Epidermal melanocyte (primary cell): Measurements from ENCODE around the gene PKNOX2.

Experiments
- DNase-seq: peaks from one replicate; pipeline ENCODE4 v3.0.0; 2011; ENCODE audit warnings: low spot score; ENCODE audit not compliant: insufficient read length

Gene PKNOX2

DNA sequence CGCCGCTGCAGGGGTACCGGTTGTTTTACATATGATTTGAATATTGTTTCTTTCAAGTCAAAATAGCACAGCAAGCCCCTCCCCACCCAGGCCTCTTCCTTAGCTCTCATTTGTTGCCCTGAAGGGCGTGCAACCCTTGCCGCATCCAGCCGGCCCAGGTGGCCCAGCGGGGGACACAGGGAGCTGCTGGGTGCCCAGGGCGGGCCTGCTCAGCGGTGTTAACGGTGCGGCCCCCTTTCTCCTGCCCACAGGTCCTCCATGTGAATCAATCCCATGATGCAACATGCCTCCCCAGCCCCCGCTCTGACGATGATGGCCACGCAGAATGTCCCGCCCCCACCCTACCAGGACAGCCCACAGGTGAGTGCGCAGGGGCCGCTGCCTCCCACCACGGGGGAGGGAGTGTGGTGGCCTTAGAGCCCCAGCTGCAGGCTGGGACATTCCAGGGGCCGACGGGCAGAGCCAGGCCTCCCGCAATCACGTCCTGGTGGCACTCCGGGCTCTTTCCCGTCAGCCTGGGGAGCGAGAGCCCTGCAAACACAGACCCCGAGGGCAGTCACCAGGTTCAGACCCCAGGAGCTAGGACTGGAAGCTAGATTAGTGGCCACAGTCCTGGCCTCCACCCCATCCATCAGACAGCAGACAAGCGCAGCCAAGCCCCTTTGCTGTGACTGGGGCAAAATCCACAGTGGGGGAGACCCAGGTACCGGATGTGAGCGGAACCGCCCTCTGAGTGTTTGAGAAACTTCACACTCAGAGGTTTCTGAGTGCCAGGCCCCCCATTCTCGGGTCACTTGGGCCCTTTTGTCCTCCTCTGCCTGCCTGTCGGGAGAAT is 186.7 kb downstream of the PKNOX2 start:
- DNase-seq, result no peak

DNA sequence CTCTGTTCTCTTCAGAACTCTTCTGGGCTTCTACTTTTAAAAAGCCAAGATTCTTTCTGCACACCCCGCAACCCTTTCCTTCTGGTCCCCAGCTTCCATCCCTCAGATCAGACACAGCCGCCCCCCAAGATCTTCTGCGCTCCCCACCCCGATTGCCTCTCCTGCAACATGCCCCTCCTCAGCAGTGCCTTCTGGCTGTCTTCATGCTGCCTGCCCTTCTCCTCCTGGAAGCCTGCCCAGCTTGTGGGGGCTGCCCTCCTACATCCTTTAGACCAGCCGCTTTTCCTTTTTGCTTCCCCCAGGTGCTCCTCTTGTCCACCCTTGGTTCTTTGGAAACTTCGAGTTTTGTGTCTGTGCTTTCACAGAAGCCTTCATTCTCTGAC is 187.3 kb downstream of the PKNOX2 start:
- no peak for DNase-seq

DNA sequence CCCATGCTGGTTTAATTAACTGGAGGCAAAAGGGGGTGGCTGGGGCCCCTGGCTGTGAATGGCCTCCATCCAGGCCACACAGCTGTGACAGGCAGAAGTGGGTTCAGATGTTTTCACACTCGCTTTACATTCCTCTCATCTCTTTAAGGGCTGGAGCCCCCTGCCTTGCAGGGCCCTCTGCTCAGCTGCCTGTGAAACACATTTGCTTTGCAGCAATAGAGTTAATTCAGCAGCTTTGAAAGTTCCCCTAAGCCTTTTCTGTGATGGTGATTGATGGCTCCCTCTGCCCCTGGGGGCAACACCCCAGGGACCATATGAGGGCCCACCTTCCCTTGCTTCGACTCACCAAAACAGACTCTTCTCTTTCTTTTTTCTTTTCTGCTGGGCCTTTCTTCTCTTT is 192.2 kb downstream of the PKNOX2 start:
- DNase-seq, result no peak

- DNase-seq, result no peak
Measured at GRCh38 chr11:125357551-125357950, 193.0 kb downstream of the PKNOX2 start.

DNA sequence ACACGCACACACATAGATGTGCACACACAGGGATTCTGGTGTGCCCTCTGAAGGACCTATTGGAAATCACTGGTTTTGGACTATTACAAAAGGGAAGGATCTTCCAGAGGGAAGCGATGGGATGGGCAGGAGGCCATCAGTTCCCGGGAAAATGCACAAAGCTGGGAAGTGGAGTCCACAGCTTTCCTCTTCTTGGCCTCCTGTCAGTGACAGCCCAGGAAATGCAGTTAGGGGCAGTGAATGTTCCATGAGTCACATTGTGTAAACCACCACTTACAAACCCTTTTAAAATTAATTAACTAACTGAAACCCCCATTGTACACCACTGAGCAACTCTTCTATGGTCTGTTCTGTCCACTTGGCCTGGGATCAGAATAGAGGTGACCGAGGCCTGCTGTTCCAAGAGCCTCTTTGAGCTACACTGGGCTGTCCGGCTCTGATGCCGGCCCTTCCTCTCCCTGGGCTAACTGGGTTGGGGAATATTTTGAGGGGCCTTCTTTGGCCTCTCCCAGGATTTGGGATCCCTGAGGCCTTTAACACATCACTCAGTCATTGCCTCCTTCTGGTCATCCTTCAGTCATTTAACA is 193.8 kb downstream of the PKNOX2 start:
- DNase-seq, result no peak

- DNase-seq, result no peak
Measured at GRCh38 chr11:125359130-125359529, 194.6 kb downstream of the PKNOX2 start.

DNA sequence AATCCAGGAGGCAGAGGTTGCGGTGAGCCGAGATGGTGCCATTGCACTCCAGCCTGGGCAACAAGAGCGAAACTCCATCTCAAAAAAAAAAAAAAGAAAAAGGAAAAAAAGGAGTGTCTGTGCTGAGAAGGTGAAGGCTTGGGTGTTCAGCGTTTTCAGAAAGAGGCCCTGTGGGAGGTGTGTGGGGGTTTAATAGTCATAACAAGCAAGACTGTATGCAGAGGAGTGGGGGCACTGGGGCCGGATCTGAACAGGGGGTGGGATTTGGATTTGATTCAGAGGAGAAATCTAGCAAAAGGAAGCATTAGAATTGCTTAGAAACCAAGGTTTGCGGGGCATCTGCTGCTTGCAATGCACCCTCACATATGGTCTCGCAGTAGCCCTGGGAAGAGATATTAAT is 195.5 kb downstream of the PKNOX2 start:
- DNase-seq, result no peak

GRCh38 chr11:125364121-125364826 is 199.7 kb downstream of the PKNOX2 start:
- no peak for DNase-seq

DNA sequence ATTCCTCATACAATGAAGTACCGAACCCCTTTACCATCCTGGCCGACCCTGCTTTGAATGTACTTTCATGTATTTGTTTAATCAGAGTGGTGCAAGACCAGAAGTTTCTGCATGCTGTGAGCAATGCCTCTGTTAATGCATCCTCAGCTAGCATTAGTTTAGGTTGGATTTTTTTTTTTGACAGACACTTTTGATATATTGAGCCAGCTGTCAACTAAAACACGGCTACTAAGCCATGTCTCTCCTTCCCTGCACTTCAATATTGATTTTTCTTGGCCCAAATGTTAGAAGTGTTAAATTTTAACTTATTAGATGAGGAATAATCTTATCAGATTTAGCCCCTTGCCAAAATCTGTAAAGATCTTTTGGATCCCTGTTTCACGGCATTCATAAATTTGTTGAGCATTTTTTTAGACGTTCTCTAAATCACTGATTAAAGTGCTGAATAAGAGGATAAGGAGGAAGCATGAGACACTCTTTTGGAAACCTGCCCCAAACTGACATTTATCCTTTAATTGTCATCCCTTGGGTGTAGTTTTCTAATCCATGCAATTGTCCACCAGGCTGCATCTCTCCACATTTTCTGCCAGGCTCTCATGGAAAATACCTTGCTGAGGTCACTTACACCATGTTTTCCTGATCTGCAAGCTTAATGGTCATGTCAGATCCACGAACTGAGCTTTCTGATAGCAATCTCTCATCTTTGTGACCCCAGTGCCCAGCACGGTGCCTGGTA is 200.8 kb downstream of the PKNOX2 start:
- DNase-seq, result no peak

- no peak for DNase-seq
Measured at GRCh38 chr11:125367710-125368109, 203.2 kb downstream of the PKNOX2 start.

DNA sequence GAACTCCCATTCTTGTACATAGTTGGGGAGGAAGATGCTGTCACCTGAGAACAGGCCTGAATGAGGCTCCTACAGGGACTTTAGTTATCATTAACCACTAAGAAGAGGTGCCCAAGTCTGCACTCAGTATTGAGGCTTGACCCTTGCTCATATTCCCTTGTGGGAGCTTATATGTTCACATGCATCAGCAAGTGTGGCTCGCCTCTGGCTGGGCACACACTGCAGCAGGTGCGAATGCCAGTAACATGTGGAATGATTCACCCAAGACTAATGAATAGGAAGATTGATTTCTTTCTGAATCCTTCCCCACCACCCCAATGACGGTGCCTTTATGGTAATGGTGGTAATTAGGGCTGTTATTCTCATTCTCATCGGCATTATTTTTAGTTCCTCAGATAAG is 204.2 kb downstream of the PKNOX2 start:
- no peak for DNase-seq

- no peak for DNase-seq
Measured at GRCh38 chr11:125369808-125370207, 205.3 kb downstream of the PKNOX2 start.

GRCh38 chr11:125370561-125371389 is 206.2 kb downstream of the PKNOX2 start:
- no peak for DNase-seq

- DNase-seq, result no peak
Measured at GRCh38 chr11:125371431-125371935, 206.9 kb downstream of the PKNOX2 start.

- DNase-seq, result no peak
Measured at GRCh38 chr11:125372088-125372487, 207.5 kb downstream of the PKNOX2 start.

DNA sequence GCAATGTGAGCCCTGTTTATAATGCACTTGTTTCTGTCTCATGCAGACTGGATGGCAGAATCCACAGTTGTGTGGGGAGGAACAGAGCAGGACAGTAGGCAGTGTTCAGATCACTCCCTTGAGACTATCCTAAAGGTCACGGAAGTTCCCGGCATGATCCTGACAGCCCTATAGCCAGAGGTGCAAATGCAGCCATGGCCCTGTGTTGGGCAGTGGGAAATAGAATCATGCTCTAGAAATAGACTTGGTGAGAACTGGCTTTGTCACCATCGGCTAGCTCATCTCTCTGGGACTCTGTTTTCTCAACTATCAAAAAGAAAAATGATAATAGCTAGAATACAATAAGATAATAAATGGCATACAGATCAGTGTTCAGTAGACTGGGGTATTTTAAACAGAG is 208.4 kb downstream of the PKNOX2 start:
- DNase-seq, result no peak

DNA sequence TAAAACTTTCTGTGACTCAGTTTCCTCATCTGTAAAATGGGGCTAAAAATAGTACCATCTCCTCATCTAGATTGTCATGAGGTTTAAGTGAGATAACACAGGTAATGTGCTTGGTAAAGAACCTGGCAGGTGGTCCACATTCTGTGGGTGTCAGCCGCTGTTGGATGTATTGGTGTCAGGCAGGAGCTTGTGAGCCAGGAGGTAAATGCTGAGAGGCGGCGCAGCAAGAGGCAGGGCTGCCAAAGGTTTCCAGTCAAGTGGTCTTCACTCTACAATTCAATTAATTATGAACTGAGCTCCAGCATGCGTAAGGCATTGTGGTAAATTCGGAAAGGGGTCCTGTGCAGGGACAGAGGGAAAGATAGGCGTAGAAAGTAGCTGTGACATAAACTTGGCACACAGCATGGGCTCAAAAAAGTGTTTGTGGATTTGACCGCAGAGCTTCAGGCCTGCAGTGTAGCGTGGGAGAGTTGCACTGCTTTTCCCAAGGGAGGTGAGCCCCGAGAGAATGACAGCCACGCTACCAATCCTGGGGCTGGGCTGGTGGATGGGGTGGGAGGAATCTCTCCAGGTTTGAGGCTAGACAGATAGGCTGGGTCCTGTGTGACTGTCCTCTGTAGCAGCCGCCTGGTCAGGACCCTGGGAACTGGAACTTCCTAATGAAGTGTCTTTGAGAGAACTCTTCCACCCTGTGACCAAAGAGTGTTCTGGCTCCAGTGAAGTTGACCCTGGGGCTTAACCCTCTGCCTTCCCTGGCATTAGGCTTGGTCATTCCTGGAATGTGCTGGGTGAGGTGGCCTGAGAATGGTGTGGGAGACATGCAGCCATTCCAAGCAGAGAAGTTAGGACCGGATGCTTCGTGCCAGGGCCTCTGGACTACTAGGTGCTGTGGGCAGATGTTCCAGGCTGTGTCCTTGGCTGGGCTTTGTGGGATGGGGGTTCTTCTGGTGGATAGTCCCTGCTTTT is 209.2 kb downstream of the PKNOX2 start:
- no peak for DNase-seq

GRCh38 chr11:125374398-125374797 is 209.8 kb downstream of the PKNOX2 start:
- no peak for DNase-seq

DNA sequence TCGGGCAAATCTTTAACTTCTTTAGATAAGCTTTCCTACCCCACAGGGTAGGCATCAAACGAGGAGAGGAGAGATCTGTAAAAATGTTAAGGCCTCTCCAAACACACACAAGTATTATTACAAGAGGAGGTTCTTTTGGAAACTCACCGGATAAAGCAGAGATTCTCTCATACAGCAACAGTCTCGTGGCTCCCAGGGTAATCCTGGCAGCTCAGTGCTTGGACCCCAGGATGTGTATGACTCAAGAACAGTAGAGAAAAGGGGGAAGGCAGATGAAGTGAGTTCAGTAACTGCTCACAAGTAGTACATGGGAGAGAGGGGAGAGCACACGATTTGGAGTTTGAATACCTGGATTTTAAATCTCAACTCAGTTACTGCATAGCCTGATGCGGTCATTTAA is 210.6 kb downstream of the PKNOX2 start:
- no peak for DNase-seq

DNA sequence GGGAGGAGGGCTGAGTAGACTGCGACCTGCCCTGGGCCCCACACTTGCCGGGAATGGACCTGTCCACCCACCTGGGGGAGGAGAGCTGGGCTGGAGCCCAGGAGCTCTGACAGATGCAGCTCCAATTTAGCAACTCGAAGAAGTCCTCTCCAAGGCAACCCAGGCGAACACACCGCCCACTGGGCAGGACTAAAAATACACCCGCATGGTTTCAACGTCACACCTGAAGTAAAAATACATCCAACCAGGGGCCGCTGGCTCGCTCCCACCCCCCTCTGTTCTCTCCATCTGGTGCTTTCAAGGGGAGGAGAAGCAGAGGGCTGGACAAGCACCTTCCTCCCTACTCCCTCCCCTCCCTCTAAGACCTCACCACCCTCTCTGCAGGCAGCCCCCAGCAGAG is 211.6 kb downstream of the PKNOX2 start:
- DNase-seq, result no peak
